Prostate gland (tissue), 2 donors: ENCODE results near the gene RSL24D1.

ENCODE experiments used
- POLR2A ChIP-seq: fragments of 450-650 bp; IDR thresholded peaks from one replicate; pipeline ENCODE4 v1.6.1; 2016; ENCODE audit warnings: antibody characterized with exemption, mild to moderate bottlenecking
- POLR2AphosphoS5 ChIP-seq: sonication (generic); formaldehyde crosslinking; IDR thresholded peaks from one replicate; pipeline ENCODE4 v1.6.1; 2017; ENCODE audit warnings: antibody characterized with exemption
- TF ChIP-seq, protein P1 (sequence below), 4 experiments: fragments of 200-600 bp in 2 of 4; fragments of 450-650 bp in 2 of 4; sonication (generic) in 2 of 4; IDR thresholded peaks; 1 replicate in 3 of 4; 2 replicates in 1 of 4; pipeline ENCODE4 v1.5.1; 2016 to 2019; ENCODE audit warnings: antibody characterized with exemption in 4 of 4, mild to moderate bottlenecking in 2 of 4, moderate library complexity in 2 of 4

DNA sequence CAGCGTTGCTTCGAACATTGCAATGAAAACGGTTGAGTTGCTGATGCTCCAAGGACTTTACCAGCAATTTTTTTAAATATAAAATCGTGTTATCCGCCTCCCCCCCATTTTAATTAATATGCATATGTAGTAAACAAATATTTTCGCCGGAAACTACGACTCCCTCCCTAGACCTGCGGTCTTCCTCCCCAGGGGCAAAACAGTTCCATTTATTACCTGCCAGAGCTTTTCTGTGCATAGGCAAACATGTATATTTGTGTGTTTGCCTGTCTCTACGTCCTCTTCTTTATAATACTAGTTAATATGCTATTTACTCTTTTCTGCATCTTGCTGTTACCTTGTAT, 593 bp upstream of the RSL24D1 start:
- TF ChIP-seq, protein P1, sequence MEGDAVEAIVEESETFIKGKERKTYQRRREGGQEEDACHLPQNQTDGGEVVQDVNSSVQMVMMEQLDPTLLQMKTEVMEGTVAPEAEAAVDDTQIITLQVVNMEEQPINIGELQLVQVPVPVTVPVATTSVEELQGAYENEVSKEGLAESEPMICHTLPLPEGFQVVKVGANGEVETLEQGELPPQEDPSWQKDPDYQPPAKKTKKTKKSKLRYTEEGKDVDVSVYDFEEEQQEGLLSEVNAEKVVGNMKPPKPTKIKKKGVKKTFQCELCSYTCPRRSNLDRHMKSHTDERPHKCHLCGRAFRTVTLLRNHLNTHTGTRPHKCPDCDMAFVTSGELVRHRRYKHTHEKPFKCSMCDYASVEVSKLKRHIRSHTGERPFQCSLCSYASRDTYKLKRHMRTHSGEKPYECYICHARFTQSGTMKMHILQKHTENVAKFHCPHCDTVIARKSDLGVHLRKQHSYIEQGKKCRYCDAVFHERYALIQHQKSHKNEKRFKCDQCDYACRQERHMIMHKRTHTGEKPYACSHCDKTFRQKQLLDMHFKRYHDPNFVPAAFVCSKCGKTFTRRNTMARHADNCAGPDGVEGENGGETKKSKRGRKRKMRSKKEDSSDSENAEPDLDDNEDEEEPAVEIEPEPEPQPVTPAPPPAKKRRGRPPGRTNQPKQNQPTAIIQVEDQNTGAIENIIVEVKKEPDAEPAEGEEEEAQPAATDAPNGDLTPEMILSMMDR (IDR thresholded peaks at IDR 0.05), result no peak
- TF ChIP-seq POLR2AphosphoS5 (no peak), POLR2A (no peak)
